HS-27A (cell line): ENCODE results near the gene BAIAP2L2.
"Not testable (repeated sequence)": the region's sequence is repeated elsewhere in the genome, so short reads cannot be mapped to it uniquely, and the experiment has no call there.

Source experiments
- DNase-seq: peaks from one replicate; pipeline ENCODE4 v3.0.0-alpha.2; 2012; ENCODE audit warnings: low read depth, missing footprints

BAIAP2L2 gene

DNA sequence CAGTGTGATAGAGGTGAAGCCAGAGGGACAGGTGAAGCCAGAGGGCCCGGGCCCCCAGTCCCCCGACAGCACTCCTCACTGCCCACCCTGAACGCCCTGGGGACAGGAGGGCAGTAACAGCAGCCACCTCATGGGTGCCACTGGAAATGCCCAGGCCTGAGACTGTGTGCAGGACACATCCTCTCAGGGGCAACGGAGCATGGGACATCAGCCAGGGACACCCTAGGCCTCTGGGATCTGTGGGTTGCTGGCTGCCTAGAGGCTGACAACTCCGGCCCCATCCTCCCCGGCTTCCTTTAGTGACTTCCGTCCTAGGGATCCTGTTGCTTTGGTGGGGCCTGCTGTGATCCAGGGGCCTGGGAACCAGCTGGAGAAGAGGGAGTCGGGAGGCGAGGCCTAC, 17.4 kb upstream of the BAIAP2L2 start:
- DNase-seq, result no peak

DNA sequence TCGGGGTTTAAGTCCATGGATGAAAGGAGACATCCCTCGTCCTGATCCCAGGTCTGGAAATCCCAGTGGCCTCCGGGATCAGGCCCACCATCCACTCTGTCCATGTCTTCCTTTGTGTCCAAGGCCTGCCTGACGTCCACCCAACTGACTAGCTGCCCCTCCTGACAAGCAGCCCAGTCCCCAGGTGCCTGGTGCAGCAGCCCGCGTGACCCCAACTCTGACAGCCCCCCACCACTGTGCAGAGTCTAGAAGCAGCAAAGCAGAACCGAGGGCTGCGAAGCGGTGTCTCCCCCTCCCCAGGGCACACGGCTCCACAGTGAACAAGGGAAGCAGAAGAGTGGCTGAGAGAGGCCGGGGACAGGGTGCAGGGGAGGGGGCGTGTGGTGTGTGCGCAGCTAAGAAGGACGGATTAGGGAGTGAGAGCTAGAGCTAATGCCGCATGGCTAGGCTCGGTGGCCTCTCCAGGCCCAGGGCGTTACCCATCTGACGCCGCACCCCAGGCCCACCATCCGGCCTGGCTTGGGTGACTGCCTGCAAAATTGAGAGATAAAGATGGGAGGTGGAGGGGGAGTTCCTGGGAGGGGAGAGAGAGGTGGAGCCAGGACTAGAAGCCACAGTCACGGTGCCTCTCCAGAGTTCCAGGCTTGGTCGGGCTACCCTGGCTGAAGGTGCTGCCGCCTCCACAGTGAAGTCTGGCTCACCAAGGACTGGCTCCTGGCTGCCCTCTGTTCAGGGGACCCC, 16.6 kb upstream of the BAIAP2L2 start:
- DNase-seq, result no peak

DNA sequence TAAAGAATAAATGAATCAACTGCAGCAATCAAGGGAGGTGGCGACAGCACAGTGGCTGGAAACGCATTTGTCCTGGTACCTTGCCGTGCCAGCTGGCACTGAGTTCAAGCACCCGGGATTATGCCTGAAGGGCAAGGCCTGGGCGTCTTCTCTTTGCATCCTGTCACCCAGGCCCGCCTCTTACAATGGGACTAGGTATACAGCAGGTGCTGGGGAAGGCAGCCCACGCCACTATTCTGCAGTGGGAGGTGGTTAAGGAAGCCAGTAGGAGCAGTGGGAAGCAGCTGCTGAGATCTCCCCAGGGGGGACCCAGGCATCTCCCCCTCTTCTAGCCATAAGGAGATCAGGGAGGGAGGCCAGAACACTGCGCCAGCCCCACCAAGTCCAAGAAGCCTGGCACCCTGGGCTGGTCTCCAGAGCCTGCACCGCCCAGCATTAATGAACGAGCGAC, 15.3 kb upstream of the BAIAP2L2 start:
- DNase-seq, result no peak

DNA sequence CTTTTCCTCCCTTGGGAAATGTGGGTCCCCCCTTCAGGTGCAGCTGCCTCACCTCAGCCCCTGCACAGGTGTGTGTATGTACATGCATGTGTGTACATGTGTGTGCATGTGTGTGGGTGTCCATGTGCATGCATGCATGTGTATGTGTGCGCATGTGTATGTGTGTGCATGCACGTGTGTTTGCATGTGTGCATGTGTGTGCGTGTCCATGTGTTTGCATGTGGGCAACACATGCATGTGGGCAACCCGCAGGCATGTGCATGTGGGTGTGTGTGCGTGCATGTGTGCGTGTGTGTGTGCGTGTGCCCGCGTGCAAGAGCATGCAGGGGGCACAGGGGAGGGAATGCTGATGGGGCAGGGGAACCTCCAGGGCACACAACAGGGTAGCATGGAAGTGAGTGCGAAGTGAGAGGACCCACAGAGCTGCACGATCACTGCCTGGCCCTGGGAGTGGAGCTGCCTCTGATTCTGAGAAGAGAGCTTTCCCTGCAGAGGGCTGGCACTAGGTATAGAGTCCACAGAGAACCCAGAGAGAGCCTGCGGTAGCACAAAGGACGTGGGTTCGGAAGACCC, 14.6 kb upstream of the BAIAP2L2 start:
- DNase-seq, result no peak

DNA sequence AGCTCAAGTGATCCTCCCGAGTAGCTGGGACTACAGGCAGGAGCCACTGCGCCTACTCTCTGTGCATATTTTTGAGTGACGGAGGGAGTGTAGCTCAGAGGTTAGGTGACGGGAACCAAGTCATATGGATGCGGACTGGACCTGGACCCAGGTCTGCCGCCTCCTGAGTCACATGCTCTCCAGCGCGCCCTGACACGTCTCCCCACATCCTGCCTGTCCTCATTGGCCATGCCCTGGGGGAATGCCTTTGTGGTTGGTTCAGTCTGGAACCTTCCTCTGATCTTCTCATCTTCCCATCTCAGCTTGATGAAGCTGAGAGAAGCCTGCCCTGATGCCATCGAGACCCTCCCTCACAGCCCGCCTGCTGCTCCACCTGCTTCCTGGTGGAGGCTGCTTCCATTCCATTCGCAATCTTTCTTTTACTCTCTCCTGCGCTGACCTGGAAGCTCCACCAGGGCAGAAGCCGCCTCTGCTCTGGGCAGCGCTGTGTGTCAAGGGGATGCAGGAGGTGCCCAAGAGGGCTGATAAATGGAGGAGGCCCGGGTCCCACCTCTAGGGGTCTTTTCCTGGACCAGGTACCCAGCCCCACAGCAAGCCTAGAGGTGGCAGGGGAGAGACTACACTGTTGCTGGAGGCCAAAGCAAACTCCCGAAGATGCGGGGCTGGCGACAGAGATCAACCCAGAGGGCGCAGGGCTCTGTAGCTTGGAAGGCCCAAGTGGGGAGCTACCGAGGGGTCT, 13.9 kb upstream of the BAIAP2L2 start:
- DNase-seq, result no peak

DNA sequence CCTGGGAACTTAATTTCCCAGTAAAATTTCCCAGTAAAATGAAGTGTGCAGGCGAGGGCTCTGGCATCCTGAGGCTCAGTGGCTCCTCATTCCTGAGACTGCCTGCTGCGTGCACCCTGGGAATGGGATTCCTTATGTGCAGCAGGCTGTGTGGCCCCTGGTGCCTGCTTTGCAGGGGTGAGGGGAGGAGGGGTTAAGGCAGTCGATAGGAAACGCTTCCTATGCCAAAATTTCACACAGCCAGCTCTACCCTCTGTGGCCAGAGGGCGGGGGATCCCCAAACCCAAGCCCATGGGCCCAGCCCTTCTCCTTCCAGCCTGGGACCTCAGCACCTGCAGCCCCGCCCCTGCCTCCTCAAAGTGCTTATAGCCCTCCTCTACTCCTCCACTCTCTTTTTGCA, 12.1 kb upstream of the BAIAP2L2 start:
- no peak for DNase-seq

DNA sequence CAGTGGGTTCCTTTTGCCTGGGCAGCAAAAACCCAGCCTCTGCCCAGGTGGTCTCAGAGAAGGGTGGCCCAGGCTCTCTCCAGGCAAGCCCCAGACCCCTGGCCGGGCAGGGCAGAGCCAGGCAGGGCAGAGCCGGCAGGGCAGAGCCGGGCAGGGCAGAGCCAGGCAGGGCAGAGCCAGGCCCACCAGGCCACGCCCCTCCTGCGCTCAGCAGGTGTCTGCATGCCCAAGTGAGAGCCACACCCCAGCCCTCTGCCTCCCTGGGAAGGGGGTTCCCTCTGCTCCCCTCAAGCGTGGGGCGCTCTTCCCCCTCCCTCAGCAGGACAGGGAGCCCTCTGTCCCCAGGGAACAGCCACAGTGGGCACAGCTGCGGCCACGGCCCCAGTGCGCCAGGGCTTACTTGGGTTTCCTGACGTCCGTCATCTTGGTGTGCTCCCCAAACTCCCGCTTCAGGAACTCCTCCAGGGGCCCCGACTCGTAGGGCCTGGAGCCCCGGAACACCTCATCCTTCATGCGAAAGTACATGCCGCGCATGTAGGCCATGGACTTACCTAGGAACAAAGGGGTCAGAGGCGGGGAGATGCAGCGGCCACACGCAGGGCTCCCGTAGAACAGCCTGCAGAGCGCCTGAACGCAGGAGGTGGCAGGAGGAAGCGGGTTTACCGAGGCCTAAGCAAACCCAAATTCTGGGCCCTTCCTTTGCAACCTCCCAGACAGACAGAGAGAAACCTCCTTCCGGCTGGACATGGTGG, 10.1 kb upstream of the BAIAP2L2 start:
- no peak for DNase-seq

DNA sequence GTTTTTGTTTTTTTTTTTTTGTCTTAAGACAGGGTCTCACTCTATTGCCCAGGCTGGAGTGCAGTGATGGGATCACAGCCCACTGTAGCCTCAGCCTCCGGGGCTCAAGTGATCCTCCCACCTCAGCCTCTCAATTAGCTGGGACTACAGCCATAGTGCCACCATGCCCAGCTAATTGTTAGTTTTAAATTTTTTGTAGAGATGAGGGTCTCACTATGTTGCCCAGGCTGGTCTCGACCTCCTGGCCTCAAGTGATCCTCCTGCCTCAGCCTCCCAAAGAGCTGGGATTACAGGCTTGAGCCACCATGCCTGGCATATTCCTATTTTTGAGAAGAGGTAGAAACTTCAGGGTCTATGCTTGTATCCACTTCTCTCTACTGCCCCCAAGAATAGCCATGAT, 8.3 kb upstream of the BAIAP2L2 start:
- not testable (repeated sequence) for DNase-seq

DNA sequence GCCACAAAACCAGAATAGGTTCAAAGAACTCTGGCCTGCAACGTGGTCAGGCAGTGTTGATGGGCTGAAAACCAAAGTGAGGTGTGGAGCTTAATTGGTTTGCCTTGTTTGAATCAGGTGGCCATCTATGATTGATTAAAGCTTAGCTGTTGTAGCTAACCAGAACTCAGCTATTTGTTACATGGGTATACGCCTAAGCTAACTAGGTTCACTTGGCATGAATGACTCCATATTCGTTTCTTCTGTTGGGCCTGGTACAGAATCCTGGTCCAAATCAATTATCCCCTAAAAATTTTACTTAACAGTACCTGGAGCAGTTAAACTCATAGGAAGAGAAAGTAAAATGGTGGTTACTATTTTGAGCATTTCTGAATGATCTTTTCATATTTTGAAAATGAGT, 7.7 kb upstream of the BAIAP2L2 start:
- DNase-seq, result no peak

DNA sequence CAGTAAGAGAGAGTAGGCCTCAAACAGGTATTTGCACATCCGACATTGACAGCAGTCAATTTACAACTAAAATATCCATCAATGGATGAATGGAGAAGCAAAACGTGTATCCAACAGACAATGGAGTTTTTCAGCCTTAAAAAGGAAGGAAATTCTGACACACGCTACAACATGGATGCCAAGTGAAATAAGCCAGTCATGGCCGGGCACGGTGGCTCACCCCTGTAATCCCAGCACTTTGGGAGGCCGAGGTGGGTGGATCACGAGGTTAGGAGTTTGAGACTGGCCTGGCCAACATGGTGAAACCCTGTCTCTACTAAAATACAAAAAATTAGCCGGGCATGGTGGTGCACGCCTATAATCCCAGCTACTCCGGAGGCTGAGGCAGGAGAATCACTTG, 7.1 kb upstream of the BAIAP2L2 start:
- not testable (repeated sequence) for DNase-seq

DNA sequence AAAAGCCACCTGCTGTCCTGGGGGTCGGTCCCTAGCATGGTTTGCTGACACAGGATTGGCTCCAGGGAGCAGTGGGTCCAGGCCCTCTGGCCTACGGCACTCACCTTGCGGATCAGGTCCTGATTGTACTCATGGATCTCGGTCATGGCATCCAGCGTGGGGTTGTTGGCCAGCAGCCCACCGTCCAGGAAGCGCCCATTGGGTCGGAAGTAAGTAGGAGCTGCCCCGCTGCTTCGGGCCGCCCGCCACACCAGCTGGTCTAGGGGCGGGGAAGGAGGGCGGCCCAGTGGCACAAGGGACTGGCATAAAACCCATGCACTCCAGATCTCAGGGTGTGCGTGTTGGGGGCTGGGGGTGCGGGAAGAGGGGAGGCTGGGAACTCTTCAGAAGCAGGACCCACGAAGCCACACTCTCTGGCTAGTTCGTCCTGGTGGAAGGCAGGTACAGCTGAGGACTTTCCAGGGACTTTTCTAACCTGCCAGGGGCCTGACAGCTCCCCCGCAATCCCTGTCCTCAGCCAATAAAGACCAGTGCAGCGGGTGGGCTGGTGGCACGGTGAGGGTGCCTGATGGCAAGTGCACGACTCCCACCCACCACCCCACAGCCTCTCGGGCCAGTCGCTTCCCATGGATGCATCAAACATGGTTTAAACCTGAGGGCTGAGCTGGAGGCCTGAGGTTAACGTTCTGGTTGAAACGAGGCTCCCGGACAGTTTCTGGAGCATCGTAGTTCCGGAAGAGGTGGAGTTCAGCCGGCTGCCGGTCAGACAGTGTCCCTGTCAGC, 5.1 kb upstream of the BAIAP2L2 start:
- no peak for DNase-seq

DNA sequence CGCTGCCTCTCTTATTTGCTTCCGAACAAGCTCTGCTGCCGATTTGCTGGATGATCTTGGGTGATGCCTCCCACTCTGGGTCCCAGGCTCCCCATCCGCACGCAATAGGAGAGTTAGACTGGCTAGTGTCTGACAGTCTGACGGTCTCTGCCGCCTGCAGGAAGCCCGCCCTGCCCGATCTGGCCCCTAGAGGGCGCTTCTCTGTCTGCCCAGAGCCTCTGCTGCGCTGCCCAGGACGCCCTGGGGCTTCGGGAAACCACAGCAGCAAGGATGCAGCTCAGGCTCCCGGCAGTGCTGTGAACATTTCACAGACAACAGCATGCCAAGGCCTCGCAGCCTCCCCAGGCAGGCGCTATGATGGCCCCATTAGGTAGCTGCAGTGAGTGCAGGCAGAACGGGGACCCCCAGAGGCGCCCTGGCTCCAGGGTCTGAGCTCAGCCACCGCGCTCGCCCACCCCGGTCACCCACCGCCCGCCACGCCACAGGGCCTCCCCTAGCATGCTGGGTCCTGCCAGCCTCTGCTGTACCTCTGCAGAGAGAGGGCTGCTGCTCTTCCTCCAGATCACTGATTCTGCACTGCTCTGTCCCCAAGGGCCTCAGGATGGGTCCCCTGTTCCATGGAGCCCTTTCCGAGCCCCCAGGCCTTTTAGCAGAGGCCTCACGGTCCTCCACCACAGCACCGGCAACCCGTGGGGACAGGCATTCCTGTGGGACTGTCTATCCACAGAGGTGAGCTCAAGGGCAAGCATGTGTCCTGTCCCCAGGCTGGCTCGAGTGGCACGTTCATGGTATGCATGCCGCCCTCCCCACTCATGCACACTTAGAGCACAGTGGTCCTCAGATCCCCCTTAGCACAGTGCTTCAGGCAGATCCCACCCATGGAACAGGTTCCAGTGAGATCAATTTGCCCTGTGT, 4.3 kb upstream of the BAIAP2L2 start:
- no peak for DNase-seq

DNA sequence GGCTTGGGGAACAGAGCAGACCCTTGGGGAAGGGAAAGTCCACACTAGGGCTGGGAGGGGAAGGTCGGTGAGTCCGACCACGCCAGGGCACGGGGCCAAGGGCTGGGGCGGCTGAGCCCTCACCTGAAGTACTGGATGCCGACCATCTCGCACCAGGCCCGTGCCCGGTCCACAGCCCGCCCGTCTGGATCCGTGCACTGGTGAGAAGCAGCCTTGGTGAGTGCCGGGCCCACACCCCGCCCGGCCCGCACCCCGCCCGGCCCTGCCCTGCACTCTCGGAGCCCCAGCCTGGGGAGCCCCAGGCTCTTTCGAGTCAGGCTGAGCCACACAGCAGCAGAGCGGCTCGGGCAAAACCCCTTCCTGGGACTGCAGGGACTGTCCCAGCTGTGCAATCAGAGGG, 1.9 kb upstream of the BAIAP2L2 start:
- no peak for DNase-seq

DNA sequence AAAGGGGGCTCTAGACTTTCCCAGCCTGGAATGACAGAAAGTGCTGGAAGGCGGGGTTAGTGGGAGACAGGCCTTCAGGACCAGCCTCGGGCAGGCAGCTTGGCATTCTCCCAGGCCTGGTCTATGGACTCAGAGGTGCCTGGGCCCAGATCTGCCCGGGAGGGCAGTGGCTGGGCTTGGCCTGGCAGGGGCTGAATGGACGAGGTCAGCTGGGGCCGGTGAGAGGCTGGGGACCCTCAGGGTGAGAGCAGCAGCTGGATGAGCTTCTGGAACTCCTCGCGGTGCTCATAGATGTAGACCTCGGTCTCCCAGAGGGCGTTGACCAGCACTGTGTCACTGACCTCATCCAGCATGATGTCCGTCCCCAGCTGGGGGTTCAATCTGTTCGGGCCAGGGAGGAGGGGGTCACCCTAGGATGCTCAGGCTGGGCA, 1.5 kb upstream of the BAIAP2L2 start:
- DNase-seq, result no peak

DNA sequence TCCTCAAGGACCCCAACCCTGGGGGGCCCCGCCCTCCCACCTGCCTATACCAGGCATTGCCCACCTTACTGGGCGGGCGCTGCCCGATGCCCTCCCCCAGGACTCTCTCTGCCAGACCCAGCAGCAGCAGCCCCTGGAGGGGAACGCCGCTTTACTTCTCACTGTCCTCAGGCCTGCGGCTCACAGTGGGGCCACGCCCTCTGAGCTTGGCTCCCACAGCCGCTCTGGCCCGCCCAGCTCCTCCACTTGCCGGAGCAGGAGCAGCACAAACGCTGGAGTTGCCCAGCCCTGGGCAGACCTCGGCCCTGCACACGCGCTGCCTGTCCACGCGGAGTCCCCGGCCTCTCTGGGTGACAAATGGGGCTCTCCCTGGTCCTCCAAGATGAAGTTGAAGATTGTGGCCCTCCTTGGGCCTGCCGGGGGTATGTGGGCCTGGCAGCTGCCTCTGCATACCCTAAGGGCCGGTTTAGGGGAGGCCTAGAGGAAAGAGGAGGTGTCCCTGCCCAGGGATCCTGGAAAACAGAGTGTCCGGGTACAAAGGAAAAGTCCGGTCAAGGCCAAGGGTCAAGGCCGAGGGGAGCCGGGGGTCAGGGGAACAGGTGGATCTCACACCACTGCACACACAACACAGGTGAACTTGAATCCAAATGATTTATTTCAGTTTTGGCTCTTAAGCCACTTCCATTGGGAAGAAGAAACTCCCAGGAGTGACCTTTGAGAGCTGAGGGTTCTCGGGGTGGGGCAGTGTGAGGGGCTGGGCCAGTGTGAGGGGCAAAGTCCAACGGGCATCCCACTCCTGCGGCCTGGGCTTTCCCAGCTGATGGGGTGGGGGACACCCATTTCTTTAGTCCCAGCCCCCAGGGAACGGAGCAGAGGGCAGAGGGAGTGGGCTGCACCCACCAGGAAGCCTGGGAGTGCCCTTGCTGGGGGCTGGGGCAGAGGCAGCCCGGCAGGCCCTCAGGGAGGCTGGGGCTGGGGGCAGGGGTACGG, 674 bp upstream of the BAIAP2L2 start:
- DNase-seq, result no peak

DNA sequence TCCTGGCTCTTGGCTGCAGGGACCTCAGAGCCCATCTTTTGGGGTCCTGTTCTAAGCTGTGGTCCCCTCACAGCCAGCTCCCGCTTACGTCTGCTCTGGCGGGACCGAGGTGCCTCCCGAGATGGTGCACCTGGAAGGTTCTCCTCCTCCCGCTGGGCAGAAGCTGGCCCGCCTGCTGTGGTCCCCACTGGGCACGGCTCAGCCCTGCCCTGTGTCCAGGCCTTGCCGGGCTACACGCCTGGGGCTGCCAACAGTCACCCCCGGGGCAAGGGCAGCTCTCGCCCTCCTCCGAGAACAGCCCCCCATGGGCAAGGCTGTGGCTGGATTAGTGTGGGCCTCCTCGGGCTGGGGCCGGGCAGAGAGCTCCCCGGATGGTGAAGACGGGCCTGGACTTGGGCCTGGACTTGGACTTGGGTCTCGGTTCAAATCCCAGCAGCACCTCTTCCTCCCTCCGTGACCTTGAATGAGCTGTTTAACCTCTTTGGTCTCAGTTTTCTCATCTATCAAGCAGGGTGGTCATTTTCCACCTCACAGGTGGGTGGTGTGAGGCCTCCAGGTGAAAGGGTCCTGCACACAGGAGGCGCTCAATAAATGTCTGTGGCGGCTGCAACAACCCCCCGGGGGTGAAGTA, 998 bp downstream of the BAIAP2L2 start:
- no peak for DNase-seq

DNA sequence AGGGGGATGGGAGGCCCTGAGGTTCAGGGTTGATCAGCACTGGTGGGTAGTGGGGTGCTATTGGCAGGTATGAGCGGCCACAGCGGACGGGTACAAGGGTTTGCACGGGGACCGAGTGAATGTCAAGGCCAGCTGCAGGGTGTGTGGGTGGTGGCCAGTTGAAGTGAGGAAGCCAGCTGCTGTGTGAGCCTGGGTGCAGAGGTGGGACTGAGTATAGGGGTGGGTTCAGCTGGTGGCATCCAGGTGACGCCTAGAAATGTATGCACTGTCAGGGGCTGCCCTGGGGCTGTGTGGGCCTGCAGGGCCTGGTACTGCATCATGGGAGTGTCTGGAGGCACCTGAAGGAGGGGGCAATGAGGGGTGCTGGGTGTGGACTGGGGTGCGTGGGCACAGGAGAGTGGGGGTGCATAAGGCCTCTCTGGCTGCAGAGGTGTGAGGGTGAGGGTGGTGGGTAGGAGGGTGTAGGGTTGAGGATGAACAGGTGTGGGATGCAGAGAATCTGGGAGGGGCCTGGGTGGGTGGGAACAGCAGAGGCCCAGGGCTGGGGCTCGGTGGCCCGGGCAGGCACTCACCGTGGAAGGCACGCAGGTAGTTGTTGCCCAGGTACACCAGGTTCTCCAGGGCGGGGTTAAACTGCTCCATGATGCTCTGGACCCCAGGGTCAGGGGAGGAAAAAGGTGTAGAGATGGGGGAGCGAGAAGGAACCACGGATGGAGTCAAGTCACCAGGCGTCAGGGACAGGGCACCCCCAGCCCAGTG, 1.7 kb downstream of the BAIAP2L2 start:
- DNase-seq, result no peak
